Measurements from ENCODE around the gene TOMM34. TPM values are rescaled to one million over a fixed set of nuclear protein-coding genes. Genes with fewer than 3 reads are reported as not detected.

TOMM34 gene
- total and polyA plus RNA-seq, 9 of the 15 experiments (the other 6 are each of a cell fraction or from before 2014, with no cell fraction given), result 18.1 to 69.4 (median 41.7) TPM

- TF ChIP-seq ZBTB40 (IDR thresholded peaks at IDR 0.05) (0 out of 2 replicates have a peak, but pooled peaks have one; percentile 35), ZBTB40 (CRISPR knock-in tag; IDR thresholded peaks at IDR 0.05) (no peak), POLR2G (IDR thresholded peaks at IDR 0.05; ENCODE audit: low read depth, low read length) (peak; percentile 73), OTX1 (CRISPR knock-in tag; IDR thresholded peaks at IDR 0.05) (peak; percentile 13; the same call in 1 of the 2 replicates), SMARCA4 (IDR thresholded peaks at IDR 0.05) (peak; percentile 86; the same call in 1 of the 2 replicates), SRF (CRISPR knock-in tag; IDR thresholded peaks at IDR 0.05) (peak in 1 of 2 experiments; percentile 29; a peak in 1 of 4 replicates), FOXK1 (CRISPR knock-in tag; IDR thresholded peaks at IDR 0.05; ENCODE audit: borderline replicate concordance) (0 out of 2 replicates have a peak, but pooled peaks have one; percentile 26), AFF4 (CRISPR knock-in tag; IDR thresholded peaks at IDR 0.05) (no peak), YY1 (IDR thresholded peaks at IDR 0.05; ENCODE audit: borderline replicate concordance in 1 of 3, control insufficient read depth in 1 of 3, extremely low read depth in 1 of 3, insufficient read depth in 3 of 3, insufficient read length in 1 of 3, insufficient replicate concordance in 2 of 3, low read depth in 1 of 3, low read length in 2 of 3) (peak in 2 of 3 experiments; percentile 79 to 88), MAZ (CRISPR knock-in tag; conservative IDR thresholded peaks at IDR 0.05 in 1 of 2, IDR thresholded peaks at IDR 0.05 in 1 of 2) (no peak; a peak in 2 of 4 replicates)
- TF ChIP-seq, protein P1, sequence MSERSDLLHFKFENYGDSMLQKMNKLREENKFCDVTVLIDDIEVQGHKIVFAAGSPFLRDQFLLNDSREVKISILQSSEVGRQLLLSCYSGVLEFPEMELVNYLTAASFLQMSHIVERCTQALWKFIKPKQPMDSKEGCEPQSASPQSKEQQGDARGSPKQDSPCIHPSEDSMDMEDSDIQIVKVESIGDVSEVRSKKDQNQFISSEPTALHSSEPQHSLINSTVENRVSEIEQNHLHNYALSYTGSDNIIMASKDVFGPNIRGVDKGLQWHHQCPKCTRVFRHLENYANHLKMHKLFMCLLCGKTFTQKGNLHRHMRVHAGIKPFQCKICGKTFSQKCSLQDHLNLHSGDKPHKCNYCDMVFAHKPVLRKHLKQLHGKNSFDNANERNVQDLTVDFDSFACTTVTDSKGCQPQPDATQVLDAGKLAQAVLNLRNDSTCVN (CRISPR knock-in tag; IDR thresholded peaks at IDR 0.05), result 0 out of 2 replicates have a peak, but pooled peaks have one; percentile 67
Observed at GRCh38 chr20:44911264-44911921, 48.8 kb downstream of the TOMM34 start (continued).
